Measurements from ENCODE around the gene ASTE1. TPM values are rescaled to one million over a fixed set of nuclear protein-coding genes. Genes with fewer than 3 reads are reported as not detected.

The ASTE1 gene
- total RNA-seq, 4 donors from 2014 or later = 1.8 to 14.9 (median 10.9) TPM

- no peak for TF ChIP-seq CTCF (IDR thresholded peaks at IDR 0.05)
- H3K36me3 ChIP-seq = no peaks in the 10 kb centered on the region
- no peaks in the 10 kb centered on the region for H3K4me1 ChIP-seq
- H3K4me3 ChIP-seq = no peak overlapping the region
- DNase-seq = no peak
- H3K9me3 ChIP-seq = no peaks in the 10 kb centered on the region
- intact Hi-C loops (cut with DNase I; ENCODE audit: low total_unique reads) = no loop called here
- no peak overlapping the region for H3K27ac ChIP-seq
- H3K27me3 ChIP-seq = no peaks in the 10 kb centered on the region
Measured at GRCh38 chr3:131008326-131008725, 18.3 kb downstream of the ASTE1 start.

DNA sequence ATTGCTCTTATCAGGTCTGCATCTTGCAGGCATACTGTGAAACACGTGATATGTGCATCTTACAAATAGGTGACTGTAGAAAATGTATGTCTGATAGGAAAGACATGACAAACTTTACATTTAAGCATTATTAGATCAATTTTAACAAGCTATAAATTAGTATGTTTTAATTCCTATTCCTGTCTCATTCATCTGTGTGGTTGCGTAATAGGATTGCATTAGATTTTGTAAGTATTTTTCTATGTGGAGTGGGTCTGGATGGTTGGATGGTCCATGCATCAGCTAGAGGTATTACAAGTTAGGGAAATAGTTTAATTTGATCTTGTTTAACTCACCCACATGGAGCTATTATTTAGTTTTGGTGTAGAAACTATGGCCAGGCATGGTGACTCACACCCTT lies 18.8 kb downstream of the ASTE1 start:
- intact Hi-C loops (cut with DNase I; ENCODE audit: low total_unique reads) = no loop called here
- H3K4me3 ChIP-seq = no peak overlapping the region
- no peak for TF ChIP-seq CTCF (IDR thresholded peaks at IDR 0.05)
- no peak for TF ChIP-seq POLR2A (IDR thresholded peaks at IDR 0.05)
- H3K27ac ChIP-seq = no peak overlapping the region
- H3K9me3 ChIP-seq = no peaks in the 10 kb centered on the region
- DNase-seq = no peak
- no peaks in the 10 kb centered on the region for H3K36me3 ChIP-seq
- no peaks in the 10 kb centered on the region for H3K4me1 ChIP-seq
- H3K27me3 ChIP-seq = no peaks in the 10 kb centered on the region

DNA sequence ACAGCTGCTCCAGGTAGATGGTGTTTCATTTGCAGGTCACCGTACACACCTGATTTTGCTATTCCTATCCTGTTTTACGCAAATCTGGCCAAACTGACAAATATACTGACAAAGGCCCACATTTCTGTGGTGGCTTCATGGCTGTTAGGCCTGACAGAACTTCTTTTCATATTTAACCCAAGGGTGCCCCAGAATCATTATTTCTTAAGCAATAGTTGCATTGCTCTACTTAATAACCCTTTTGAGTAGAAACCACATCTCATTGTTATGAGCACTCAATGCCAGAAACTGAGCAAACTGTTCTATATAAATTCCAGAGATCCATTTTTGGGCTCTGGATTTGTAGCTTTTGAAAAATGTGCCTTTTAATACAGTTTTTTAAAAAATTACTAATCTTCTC lies 19.4 kb downstream of the ASTE1 start:
- Histone ChIP-seq H3K4me1 (no peaks in the 10 kb centered on the region), H3K27me3 (no peaks in the 10 kb centered on the region), H3K27ac (no peak overlapping the region), H3K4me3 (no peak overlapping the region), H3K36me3 (no peaks in the 10 kb centered on the region), H3K9me3 (no peaks in the 10 kb centered on the region)
- no peak for DNase-seq
- intact Hi-C loops (cut with DNase I; ENCODE audit: low total_unique reads) = no loop called here
- TF ChIP-seq POLR2A (IDR thresholded peaks at IDR 0.05) (no peak), CTCF (IDR thresholded peaks at IDR 0.05) (no peak)

DNA sequence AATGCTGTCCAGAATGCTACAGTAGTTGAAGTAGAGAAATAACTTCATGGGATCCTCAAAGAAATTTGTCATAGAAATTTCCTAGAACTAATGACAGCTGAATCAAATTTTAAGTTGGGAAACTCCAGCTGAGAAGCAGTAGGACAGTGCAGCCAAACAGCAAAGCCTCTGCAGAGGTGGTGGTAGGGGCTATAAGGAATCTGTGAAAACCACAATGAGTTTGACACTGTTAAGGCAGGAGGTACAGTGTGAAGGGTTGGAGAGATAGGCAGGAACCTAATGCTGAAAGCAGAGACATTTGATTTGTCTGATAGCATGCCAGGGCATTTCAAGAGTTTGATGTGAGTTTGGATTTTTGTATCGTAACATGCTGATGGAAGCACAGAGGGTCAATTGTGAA lies 22.0 kb downstream of the ASTE1 start:
- no peaks in the 10 kb centered on the region for H3K4me1 ChIP-seq
- H3K36me3 ChIP-seq = peaks cover 0 to 3% of the 10 kb centered on the region in 2 donors
- TF ChIP-seq POLR2A (IDR thresholded peaks at IDR 0.05) = no peak
- TF ChIP-seq CTCF (IDR thresholded peaks at IDR 0.05) = no peak
- intact Hi-C loops (cut with DNase I; ENCODE audit: low total_unique reads) = no loop called here
- DNase-seq = no peak
- H3K27ac ChIP-seq = no peak overlapping the region
- H3K9me3 ChIP-seq = no peaks in the 10 kb centered on the region
- no peaks in the 10 kb centered on the region for H3K27me3 ChIP-seq
- H3K4me3 ChIP-seq = no peak overlapping the region

- Histone ChIP-seq H3K4me3 (no peak overlapping the region), H3K27me3 (no peaks in the 10 kb centered on the region), H3K4me1 (no peaks in the 10 kb centered on the region), H3K36me3 (peaks cover 0 to 3% of the 10 kb centered on the region in 2 donors), H3K9me3 (no peaks in the 10 kb centered on the region), H3K27ac (no peak overlapping the region)
- no peak for TF ChIP-seq POLR2A (IDR thresholded peaks at IDR 0.05)
- no peak for TF ChIP-seq CTCF (IDR thresholded peaks at IDR 0.05)
- intact Hi-C loops (cut with DNase I; ENCODE audit: low total_unique reads) = no loop called here
- DNase-seq = no peak
Measured at GRCh38 chr3:131001071-131001470, 25.6 kb downstream of the ASTE1 start.

Measured in uterus (tissue), 4 donors.